ENCODE data around the gene KDSR.

KDSR gene

GRCh38 chr18:63317556-63317946, 49.5 kb downstream of the KDSR start:
- TF ChIP-seq CTCF (IDR thresholded peaks at IDR 0.05) = no peak
- no peak for TF ChIP-seq ZFX (IDR thresholded peaks at IDR 0.05; ENCODE audit: borderline replicate concordance)
- no peak overlapping the region for H3K27ac ChIP-seq

- H3K27ac ChIP-seq = no peak overlapping the region
- TF ChIP-seq ZFX (IDR thresholded peaks at IDR 0.05; ENCODE audit: borderline replicate concordance) (no peak), CTCF (IDR thresholded peaks at IDR 0.05) (no peak)
These were observed 50.1 kb downstream of the KDSR start for GRCh38 chr18:63316612-63317555.

- no peak overlapping the region for H3K27ac ChIP-seq
- TF ChIP-seq ZFX (IDR thresholded peaks at IDR 0.05; ENCODE audit: borderline replicate concordance) (no peak), CTCF (IDR thresholded peaks at IDR 0.05) (no peak)
These were observed 51.1 kb downstream of the KDSR start for GRCh38 chr18:63315876-63316275.

DNA sequence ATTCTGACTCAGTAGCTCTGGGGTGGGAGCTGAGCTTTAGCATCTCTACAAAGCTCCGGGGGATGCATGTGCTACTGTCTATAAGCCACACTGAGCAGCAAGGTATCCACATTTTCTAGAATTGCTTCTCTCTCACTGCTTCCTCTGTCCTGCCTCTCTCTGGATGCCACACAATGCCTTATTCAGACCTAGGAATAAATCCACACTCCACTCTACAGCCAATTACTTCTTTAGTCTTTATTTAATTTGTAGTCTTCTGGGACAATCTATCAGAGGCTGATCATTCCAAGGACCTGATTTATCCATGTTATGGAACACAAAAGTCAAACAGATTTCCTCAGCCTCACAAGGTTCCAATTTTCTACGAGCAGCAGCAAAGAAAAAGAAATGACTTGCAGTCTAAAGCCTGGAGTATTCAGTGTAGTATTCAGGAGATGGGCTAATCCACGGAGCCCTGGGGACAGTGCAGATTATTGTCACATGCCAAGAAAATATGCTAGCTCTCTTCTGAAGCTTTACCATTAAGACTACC, 51.8 kb downstream of the KDSR start:
- no peak overlapping the region for H3K27ac ChIP-seq
- TF ChIP-seq CTCF (IDR thresholded peaks at IDR 0.05) (no peak), ZFX (IDR thresholded peaks at IDR 0.05; ENCODE audit: borderline replicate concordance) (no peak)

DNA sequence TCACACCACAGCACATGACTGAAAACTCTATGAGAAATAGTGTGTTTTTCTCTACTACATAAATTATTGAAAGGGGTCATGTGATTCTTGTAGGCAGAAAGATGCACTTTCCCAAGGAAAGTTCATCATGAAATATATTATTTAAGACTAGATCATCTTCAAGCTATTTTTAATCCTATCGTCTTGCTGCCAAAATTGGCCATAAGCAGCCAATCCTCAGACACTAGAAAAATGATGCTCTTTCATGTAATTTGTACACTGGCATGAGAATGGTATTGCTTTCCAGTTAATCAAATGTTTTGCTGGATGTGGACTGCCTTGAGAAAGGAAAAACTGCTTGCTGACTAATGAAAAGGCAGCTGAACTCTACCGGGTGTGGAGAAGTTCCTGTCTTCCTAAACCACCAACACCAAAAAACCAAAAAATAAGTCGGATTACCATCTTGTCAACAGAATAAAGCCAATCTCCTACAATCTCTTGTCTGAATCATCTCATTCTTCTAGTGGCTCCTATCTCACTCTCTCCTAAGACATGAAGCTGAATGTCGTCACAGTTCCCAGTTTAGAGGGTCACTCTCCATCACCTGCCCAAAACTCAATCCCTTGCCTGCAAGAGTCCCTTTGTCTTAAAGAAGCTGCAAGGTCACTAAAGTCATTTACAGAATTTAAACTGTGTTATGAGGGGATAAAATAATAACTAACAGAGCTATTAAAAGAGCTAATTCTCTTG, 52.8 kb downstream of the KDSR start:
- H3K27ac ChIP-seq = no peak overlapping the region
- TF ChIP-seq CTCF (IDR thresholded peaks at IDR 0.05) (no peak), ZFX (IDR thresholded peaks at IDR 0.05; ENCODE audit: borderline replicate concordance) (no peak)

- no peak overlapping the region for H3K27ac ChIP-seq
- TF ChIP-seq CTCF (IDR thresholded peaks at IDR 0.05) (no peak), ZFX (IDR thresholded peaks at IDR 0.05; ENCODE audit: borderline replicate concordance) (no peak)
These were observed 53.5 kb downstream of the KDSR start for GRCh38 chr18:63313396-63313917.

Data from 22Rv1 (cell line).